GM12801 (cell line): ENCODE measurements around the gene KMT2D.

Experiments used
- CTCF ChIP-seq: IDR thresholded peaks from one replicate; pipeline ENCODE4 v1.5.1; 2011; ENCODE audit warnings: control low read depth; ENCODE audit not compliant: insufficient read length; ENCODE audit errors: extremely low read depth

Gene KMT2D

GRCh38 chr12:49032679-49033447, 27.7 kb downstream of the KMT2D start:
- TF ChIP-seq CTCF: no peak

- TF ChIP-seq CTCF: no peak
Measured at GRCh38 chr12:49032276-49032675, 28.3 kb downstream of the KMT2D start.

GRCh38 chr12:49031573-49032161, 28.9 kb downstream of the KMT2D start:
- no peak for TF ChIP-seq CTCF

GRCh38 chr12:49030714-49031572, 29.7 kb downstream of the KMT2D start:
- TF ChIP-seq CTCF: no peak

- TF ChIP-seq CTCF: no peak
Measured at GRCh38 chr12:49030119-49030518, 30.5 kb downstream of the KMT2D start.

GRCh38 chr12:49028666-49029275, 31.8 kb downstream of the KMT2D start:
- no peak for TF ChIP-seq CTCF

GRCh38 chr12:49027846-49028555, 32.6 kb downstream of the KMT2D start:
- no peak for TF ChIP-seq CTCF
